Ascending aorta (tissue), 2 donors: Measurements from ENCODE around the gene MIF. TPM values are rescaled to one million over a fixed set of nuclear protein-coding genes. Genes with fewer than 3 reads are reported as not detected.

Experiments
- DNase-seq, 2 donors: peaks; one replicate each; pipeline ENCODE4 v3.0.0-alpha.2; 2019; ENCODE audit warnings: low spot score in 2 of 2
- H3K27ac ChIP-seq, 2 donors: fragments of 200-600 bp; sonication (generic); one replicate each; pipeline ENCODE4 v1.5.1; 2016 to 2017; ENCODE audit warnings: mild to moderate bottlenecking in 1 of 2
- H3K27me3 ChIP-seq: fragments of 200-600 bp; sonication (generic); one replicate; pipeline ENCODE4 v1.5.1; 2017
- H3K36me3 ChIP-seq, 2 donors: fragments of 200-600 bp; sonication (generic); one replicate each; pipeline ENCODE4 v1.5.1; 2016
- H3K4me1 ChIP-seq, 2 donors: fragments of 200-600 bp; sonication (generic); one replicate each; pipeline ENCODE4 v1.5.1; 2016 to 2017; ENCODE audit warnings: mild to moderate bottlenecking in 1 of 2
- H3K4me3 ChIP-seq, 2 donors: fragments of 200-600 bp; sonication (generic); one replicate each; pipeline ENCODE4 v1.5.1; 2016 to 2017; ENCODE audit warnings: mild to moderate bottlenecking in 1 of 2
- H3K9me3 ChIP-seq, 2 donors: fragments of 200-600 bp; sonication (generic); one replicate each; pipeline ENCODE4 v1.5.1; 2016
- intact Hi-C: fragments of 100-400 bp; cut with DNase I; formaldehyde crosslinking; loops from one replicate; pipeline ENCODE4 v1.15.1; 2023
- total RNA-seq: library from RNA; depleted of rRNA; stranded (reverse); fragments of >200 nt; gene quantifications from one replicate; pipeline ENCODE4 v1.1.0, GENCODE V29; 2016
- TF ChIP-seq, protein P1 (sequence below), 3 experiments: fragments of 200-600 bp in 2 of 3; fragments of 450-650 bp in 1 of 3; sonication (generic) in 2 of 3; IDR thresholded peaks; one replicate each; pipeline ENCODE4 v1.5.1; 2016 to 2019; ENCODE audit warnings: antibody characterized with exemption in 3 of 3, mild to moderate bottlenecking in 1 of 3, moderate library complexity in 1 of 3

MIF gene
- total RNA-seq, 1 donor from 2014 or later: 527 TPM

DNA sequence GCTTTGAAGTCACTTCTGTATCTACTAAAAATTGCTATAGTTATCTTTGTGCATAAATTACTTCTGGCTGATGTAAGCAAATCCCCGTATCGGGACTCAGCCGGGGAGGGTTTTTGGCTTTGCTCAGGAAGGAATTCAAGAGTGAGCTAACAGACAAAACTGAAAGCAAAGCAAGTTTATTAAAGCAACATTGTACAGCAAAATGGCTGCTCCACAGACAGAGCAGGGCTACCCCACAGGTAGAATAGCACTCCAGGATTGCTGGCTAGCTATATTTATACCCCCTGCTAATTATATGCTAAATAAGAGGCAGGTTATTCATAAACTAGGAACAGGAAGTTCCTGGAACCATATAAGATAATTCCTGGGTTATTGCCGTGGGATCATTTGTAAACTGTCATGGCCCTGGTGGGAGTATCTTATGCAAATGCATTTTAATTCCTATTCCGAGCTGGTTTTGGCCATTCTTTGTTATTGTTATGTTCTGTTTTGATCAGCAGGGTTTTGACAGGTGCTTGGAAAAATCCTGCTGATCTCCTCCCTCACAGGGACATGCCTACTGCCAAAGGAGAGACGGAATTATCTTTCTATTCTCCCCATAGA is 15.2 kb downstream of the MIF start:
- Histone ChIP-seq H3K27ac (no peak overlapping the region), H3K27me3 (no peaks in the 10 kb centered on the region), H3K9me3 (no peaks in the 10 kb centered on the region), H3K4me3 (peak overlapping the region in 1 of 2 donors; percentile 15), H3K36me3 (no peaks in the 10 kb centered on the region), H3K4me1 (peaks cover 0 to 5% of the 10 kb centered on the region in 2 donors)
- peak in 1 of 2 donors; percentile 49 for DNase-seq
- TF ChIP-seq, protein P1, sequence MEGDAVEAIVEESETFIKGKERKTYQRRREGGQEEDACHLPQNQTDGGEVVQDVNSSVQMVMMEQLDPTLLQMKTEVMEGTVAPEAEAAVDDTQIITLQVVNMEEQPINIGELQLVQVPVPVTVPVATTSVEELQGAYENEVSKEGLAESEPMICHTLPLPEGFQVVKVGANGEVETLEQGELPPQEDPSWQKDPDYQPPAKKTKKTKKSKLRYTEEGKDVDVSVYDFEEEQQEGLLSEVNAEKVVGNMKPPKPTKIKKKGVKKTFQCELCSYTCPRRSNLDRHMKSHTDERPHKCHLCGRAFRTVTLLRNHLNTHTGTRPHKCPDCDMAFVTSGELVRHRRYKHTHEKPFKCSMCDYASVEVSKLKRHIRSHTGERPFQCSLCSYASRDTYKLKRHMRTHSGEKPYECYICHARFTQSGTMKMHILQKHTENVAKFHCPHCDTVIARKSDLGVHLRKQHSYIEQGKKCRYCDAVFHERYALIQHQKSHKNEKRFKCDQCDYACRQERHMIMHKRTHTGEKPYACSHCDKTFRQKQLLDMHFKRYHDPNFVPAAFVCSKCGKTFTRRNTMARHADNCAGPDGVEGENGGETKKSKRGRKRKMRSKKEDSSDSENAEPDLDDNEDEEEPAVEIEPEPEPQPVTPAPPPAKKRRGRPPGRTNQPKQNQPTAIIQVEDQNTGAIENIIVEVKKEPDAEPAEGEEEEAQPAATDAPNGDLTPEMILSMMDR (IDR thresholded peaks at IDR 0.05): no peak
- intact Hi-C loops: no loop called here

DNA sequence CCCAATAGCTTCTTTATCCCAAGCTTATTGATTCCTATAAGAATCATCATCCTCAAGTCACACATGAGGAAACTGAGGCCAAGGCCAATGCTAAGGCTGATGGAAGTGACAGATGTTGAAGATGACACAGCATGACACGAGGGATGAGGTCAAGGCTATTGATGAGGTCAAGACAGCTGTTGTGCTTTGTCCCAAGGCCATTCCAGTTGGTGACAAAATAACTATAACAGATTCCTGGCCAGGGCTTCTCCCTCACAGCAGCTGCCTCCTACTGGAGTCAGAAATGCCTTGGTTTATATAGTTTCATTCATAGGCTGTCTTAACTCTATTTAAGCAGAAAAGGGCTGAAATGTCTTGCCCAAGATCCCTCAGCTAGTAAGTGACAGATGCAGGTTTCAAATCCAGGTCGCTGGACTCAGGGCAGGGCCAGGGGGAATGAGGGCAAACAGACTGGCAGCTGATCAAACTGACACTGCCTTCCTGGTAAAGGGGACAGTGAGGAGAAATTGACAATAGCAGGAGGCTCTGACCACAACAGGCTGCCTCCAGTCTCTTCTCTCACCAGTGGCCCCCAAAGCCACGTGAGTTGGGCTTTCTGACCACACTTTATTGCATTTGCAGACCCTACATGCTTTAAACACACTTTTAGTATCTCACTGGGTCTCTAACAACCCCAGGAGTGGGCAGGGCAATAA is 16.5 kb downstream of the MIF start:
- Histone ChIP-seq H3K36me3 (no peaks in the 10 kb centered on the region), H3K27me3 (no peaks in the 10 kb centered on the region), H3K4me1 (peaks cover 0 to 5% of the 10 kb centered on the region in 2 donors), H3K4me3 (no peak overlapping the region), H3K27ac (no peak overlapping the region), H3K9me3 (no peaks in the 10 kb centered on the region)
- DNase-seq: peak in 1 of 2 donors; percentile 35
- TF ChIP-seq, protein P1 (IDR thresholded peaks at IDR 0.05): no peak
- intact Hi-C loops: no loop called here

DNA sequence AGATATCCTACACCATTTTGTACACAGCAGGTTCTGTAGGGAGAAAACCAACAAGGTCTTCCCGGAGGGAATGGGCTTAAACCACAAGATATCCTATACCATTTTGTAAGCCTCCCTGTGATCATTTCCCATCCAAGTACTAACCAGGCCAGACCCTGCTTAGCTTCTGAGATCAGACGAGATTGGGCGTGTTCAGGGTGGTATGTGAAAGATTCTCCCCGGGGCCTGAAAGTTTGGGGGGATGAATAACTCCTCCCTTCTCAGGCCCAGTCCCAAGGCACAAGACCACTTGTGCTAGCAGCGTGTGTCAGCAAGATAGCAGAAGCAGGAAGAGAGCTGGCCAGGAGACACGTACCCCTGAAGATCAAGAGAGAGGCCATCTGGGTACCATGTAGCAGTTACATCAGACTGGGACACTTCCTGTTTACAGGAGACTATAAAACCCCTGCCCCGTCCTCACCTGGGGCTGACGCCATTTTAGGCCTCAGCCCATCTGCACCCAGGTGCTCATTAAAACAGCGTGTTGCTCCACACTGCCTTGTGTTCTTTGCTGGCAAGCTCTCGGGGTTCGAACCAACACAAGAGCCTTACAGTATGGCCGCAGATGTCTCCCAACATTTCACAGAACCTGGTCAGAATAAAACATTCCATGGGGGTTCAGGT is 17.3 kb downstream of the MIF start:
- peak in 1 of 2 donors; percentile 50 for DNase-seq
- TF ChIP-seq, protein P1 (IDR thresholded peaks at IDR 0.05): no peak
- Histone ChIP-seq H3K4me1 (peaks cover 0 to 5% of the 10 kb centered on the region in 2 donors), H3K4me3 (no peak overlapping the region), H3K36me3 (no peaks in the 10 kb centered on the region), H3K27ac (no peak overlapping the region), H3K9me3 (no peaks in the 10 kb centered on the region), H3K27me3 (no peaks in the 10 kb centered on the region)
- intact Hi-C loops: no loop called here

DNA sequence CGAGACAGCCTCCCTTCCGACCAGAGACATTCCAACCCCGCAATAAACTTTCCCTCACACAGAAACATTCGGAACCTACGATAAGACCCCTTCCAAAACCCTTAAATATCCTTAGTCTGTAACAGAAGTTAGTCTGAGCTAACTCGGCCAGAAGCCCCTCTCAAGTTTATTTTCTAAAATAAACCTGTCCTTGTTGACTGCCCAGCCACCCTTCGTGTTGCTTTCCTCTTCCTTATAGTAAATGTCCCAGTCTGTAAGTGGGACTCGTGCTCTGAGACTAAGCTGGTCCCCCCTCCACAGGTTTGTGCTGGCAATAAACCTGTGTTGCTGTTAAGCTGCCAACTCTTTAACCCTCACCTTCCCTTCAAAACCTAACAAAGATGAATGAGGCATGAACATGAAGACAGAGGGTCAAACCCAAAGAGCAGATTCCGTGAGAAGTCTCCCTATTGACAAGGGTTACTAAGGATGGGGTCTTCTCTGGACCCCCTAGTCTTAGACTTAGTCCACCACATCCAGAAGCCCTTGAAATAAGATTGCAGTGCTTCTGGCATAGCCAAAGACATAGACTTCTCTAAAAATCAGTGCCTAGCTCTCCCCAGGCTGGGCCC is 18.2 kb downstream of the MIF start:
- H3K36me3 ChIP-seq: no peaks in the 10 kb centered on the region
- H3K27ac ChIP-seq: no peak overlapping the region
- H3K27me3 ChIP-seq: no peaks in the 10 kb centered on the region
- H3K4me3 ChIP-seq: no peak overlapping the region
- H3K4me1 ChIP-seq: peaks cover 0 to 5% of the 10 kb centered on the region in 2 donors
- H3K9me3 ChIP-seq: no peaks in the 10 kb centered on the region
- TF ChIP-seq, protein P1 (IDR thresholded peaks at IDR 0.05): no peak
- DNase-seq: peak in 1 of 2 donors; percentile 30
- intact Hi-C loops: no loop called here

DNA sequence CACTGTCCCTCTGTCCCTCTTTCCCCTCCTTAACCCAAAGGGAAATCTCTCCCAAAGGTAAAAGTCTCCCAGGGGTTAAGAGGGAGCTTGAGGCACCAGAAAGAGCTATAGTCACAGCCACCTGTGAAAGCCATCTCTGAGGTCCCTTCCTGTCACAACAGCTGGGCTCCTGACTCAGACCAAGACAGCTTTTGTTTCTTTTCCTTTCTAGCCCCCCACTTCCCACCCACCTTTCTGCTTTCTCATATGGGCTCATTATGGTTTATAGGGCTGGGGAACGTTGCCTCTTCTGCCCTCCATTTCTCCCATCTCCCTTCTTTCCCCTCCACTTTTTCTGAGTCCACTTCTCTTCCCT is 19.1 kb downstream of the MIF start:
- DNase-seq: no peak
- Histone ChIP-seq H3K9me3 (no peaks in the 10 kb centered on the region), H3K4me3 (peak overlapping the region; percentile 59 to 66), H3K27ac (peak overlapping the region; percentile 80 to 89), H3K36me3 (no peaks in the 10 kb centered on the region), H3K27me3 (no peaks in the 10 kb centered on the region), H3K4me1 (peaks cover 0 to 5% of the 10 kb centered on the region in 2 donors)
- intact Hi-C loops: loop anchor here (1.0 kb wide), 1 partner anchor 18 kb away; no protein-coding TSS in a partner anchor
- TF ChIP-seq, protein P1 (IDR thresholded peaks at IDR 0.05): no peak
